NCI-H128 (cell line): ENCODE data around the gene KCTD13.
"Not testable (repeated sequence)": the region's sequence is repeated elsewhere in the genome, so short reads cannot be mapped to it uniquely, and the experiment has no call there.

Experiments used
- DNase-seq: peaks from one replicate; lab custom pipeline; 2025; ENCODE audit not compliant: unreplicated experiment; lab: John Stamatoyannopoulos, UW

KCTD13 gene

DNA sequence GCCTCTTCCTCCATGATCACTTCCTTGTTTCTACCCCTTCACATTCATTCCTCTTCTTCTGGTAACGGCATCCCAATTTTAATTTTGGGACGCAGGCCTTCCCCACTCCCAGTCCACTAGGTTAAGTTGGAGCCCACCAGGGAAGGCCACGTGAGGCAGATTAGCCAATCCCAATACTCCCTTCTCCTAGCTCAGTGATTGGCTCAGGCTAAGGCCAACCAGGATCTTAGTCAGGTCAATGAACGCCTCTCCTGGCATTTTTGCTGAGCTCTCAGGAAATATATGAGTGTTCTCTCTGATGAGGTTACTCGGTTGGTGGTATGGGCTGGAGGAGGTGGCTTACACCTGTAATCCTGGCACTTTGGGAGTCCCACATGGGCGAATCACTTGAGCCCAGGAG lies 42.0 kb downstream of the KCTD13 start:
- no peak for DNase-seq

GRCh38 chr16:29881050-29881449 lies 45.0 kb downstream of the KCTD13 start:
- DNase-seq: no peak

DNA sequence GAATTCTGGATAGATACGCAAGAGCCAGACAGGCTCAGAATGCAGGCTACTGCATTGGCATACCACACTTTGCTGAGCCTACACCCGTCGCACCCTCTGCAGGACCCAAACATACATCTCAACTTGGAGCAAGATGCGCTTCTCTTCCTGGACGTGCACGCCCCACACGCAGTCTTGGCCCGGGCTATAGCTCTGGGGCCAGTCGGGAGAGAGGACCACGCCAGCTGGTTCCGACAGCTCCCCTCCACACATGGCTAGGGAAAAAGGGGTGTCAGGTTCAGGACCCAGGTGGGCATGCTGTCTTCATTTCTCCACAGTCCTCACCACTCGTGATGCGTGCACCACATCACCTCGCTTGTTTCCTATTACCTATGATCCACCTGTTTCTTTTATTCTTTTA lies 47.9 kb downstream of the KCTD13 start:
- DNase-seq: no peak

DNA sequence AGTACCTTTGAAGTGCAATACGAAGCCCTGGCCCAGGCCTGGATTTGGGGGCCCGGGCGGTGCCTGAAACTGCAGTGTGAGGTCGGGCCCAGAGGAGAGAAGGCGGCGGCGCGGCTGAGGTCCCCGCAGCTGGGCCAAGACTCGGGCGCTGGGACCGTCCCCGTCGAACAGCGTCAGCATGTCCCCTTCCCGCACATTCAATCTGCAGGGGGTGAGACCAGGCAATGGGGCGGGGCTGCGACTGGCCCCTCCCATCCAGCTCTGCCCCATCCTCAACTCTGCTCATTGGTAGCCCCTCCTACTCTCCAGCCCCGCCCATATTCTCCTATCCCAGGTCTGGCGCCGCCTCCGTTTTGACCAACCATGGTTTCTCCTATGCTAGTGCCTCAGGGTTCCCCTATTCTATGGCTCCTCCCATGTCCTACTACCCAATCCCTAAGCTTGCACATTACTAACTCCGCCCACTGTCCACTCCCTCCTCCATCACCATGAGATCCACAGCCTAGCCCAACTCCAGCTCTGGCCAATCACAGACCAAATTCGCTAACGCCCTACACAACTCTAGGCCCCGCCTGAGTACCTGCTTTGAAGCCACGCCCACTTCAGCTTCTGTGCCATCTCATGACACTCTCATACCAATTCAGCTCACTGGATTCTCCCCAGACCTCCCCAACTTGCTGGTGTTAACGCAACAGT lies 48.6 kb downstream of the KCTD13 start:
- DNase-seq: no peak

- DNase-seq: no peak
Measured at GRCh38 chr16:29876594-29877249, 49.3 kb downstream of the KCTD13 start.

GRCh38 chr16:29876217-29876593 lies 49.8 kb downstream of the KCTD13 start:
- no peak for DNase-seq

- DNase-seq: no peak
Measured at GRCh38 chr16:29875206-29875605, 50.8 kb downstream of the KCTD13 start.

DNA sequence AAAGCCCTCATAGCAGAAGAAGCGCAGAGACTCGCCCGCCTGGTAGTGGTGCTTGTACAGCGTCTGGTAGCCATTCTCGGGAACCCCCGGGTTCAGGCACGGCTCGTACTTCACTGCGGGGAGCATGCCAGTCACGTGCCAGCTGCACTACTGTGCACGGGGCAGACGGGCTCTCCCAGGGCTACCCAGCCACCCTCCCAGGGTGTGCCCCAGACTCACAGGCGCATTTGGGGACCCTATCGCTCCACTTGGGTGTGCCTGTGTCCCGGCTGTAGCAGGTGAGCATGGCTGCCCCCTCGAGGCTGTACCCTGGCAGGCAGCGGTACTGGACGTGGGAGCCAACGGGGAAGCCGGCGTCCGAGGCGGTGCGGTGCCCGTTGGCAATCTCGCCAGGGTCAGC lies 52.7 kb downstream of the KCTD13 start:
- no peak for DNase-seq

DNA sequence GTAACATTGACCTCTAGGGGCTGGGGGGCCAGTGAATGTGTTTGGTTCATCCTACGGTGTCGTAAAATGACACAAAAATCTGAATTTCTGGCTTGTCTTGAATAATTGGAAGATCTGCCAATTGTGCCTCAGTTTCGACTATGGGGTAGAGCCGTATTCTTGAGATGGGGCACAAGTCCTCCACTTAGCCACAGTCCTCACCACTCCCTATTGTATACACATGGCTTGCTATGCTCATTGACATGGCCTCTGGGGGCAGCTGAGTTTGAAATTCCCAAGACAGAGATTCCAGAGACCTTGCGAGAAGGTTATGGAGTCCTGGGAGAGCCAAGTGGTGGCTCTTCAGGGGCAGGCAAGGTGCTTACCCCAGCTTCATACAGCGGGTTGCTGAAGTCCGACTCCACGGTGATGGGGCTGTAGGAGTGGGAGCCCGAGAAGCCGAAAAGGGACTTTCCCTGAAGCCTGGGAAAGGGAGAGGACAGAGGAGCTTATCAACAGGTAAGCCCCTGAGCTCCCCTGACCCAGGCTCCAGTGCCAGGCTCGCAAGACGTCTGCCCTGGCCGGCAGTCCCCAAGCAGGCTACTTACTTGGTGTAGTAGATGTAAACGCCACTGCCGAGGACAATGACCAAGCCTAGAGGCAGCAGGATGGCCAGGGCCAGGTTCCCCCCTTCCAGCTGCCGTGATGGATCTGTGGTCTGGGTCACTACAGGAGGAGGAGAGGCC lies 54.0 kb downstream of the KCTD13 start:
- DNase-seq: no peak

- not testable (repeated sequence) for DNase-seq
Measured at GRCh38 chr16:29869067-29869466, 57.0 kb downstream of the KCTD13 start.

DNA sequence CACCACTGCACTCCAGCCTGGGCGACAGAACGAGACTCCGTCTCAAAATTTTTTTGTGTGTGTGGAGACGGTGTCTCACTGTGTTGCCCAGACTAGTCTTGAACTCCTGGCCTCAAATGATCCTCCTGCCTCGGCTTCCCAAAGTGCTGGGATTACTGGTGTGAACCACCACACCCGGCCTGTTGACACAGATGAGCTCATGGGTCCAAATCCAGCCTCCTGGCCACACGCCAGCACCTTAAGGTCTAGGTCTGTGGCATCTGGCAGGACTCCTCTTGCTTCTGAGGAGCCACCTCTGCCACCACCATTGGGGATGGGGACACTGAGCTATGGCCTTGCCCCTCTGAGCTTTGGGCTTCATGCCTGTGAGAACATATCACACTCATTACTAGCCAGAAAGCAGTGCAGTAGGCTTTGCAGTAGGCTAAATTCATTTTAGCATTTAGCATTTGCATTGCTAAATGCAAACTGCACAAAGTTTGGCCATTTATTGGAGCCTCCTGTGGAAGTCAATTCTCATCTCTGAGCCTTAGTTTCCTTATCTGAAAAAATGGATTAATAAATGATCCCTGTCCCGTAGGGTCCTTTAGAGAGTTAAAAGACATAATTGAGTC lies 57.5 kb downstream of the KCTD13 start:
- DNase-seq: no peak

GRCh38 chr16:29864205-29864604 lies 61.8 kb downstream of the KCTD13 start:
- DNase-seq: no peak

DNA sequence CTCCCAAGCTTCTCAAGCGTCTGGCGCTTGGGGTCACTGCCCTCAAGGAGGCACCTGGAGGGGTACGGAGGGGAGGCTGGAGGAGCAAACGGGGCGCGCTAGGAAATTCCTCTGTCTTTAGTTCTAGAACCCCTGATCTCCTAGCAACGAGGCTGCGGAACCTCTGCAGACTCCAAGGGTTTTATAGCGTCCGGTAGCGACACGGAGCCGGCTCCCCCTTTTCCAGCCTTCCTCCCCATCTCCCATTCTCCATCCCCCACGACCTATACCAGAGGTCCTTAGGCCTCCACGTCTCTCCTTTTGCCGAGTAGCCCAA lies 62.4 kb downstream of the KCTD13 start:
- no peak for DNase-seq

GRCh38 chr16:29862884-29863668 lies 63.0 kb downstream of the KCTD13 start, which contains the start of gene CDIPT:
Gene CDIPT (minus strand): TSS chr16:29863226. CDS start chr16:29862857, 369 bp downstream.
- DNase-seq: peak; percentile 94

DNA sequence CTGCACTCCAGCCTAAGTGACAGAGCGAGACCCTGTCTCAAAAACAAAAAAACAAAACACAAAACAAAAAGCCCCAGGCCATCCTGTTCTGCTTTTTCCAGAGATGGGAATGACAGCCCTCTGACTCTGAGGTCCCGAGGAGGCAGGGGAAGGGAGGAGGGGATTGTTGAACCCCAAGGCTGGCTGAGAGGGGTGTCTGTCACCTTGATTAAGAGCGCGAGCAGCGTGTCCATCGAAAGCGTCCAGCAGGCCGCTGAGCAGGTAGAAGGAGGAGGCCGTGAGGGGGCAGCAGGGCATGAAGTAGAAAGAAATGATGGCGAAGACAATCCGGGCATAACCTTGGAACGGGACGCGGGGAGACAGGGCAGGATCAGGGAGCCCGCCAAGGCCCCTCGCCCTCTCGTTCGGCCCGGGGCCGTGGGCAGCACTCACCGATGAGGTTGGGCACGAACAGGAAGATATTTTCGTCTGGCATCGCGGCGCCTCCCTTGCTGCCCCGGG lies 63.6 kb downstream of the KCTD13 start:
- no peak for DNase-seq

DNA sequence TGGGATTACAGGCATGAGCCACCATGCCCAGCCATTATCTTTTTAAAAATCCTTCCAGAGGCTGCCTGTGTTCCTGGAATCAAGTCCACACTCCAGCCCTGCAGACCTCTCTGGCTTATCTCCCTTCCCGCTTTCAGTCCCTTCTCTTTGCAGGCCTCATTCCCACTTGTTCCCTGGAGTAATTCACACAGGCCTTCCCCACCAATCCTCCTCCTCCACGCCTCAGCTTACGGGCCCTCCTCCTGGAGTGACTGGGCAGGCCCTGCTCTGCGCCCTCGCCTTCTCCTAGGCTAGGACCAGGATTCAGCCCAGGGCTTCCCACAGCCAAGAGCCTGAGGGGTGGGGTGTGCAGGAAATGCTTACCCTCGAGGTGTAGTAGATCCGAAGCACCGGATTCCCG lies 65.8 kb downstream of the KCTD13 start:
- DNase-seq: no peak

GRCh38 chr16:29858974-29859373 lies 67.1 kb downstream of the KCTD13 start:
- no peak for DNase-seq

- no peak for DNase-seq
Measured at GRCh38 chr16:29858149-29858849, 67.7 kb downstream of the KCTD13 start.

DNA sequence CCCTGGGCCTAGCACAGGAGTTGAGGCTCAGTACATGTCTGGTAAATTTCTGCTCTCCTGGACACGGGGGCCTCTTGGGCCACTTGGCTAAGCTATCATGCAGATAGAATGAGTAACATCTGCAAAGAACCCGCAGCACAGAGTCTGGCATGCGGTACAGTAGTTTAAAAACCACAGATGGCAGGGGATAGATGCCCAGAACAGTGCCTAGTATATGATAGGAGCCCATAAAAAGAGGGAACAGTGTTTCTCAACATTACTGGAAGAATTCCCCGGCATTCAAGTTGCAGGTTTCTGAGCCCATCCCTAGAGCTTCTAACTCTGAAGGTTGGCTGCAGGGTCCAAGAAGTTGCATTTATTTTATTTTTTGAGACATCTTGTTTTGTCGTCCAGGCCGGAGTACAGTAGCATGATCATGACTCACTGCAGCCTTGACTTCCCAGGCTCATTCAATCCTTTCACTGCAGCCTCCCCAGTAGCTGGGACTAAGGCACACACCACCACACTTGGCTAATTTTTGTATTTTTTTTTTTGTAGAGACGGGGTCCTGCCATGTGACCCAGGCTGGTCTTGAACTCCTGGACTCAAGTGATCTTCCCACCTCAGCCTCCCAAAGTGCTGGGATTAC lies 68.8 kb downstream of the KCTD13 start:
- no peak for DNase-seq
